Mucosa of descending colon (tissue), 3 donors: ENCODE data around the gene PDIK1L. TPM values are rescaled to one million over a fixed set of nuclear protein-coding genes. Genes with fewer than 3 reads are reported as not detected.

ENCODE experiments used
- ATAC-seq: fragments of 200-7000 bp; cut with Tn5 transposase; one replicate; pipeline ENCODE4 v1.9.1; 2020; ENCODE audit warnings: mild to moderate bottlenecking, moderate library complexity
- DNase-seq, 3 donors: peaks; one replicate each; pipeline ENCODE4 v3.0.0-alpha.2; 2020
- H3K36me3 ChIP-seq: fragments of 200-600 bp; one replicate; pipeline ENCODE4 v1.8.0; 2021; ENCODE audit warnings: low read depth, mild to moderate bottlenecking
- H3K4me1 ChIP-seq: fragments of 200-600 bp; one replicate; pipeline ENCODE4 v1.8.0; 2021; ENCODE audit warnings: low read depth, mild to moderate bottlenecking
- H3K4me3 ChIP-seq: fragments of 200-600 bp; one replicate; pipeline ENCODE4 v1.8.0; 2021; ENCODE audit warnings: mild to moderate bottlenecking
- H3K9me3 ChIP-seq: fragments of 200-600 bp; one replicate; pipeline ENCODE4 v1.8.0; 2021; ENCODE audit warnings: mild to moderate bottlenecking
- intact Hi-C, 2 donors: fragments of 100-400 bp; cut with DNase I in 1 of 2; cut with micrococcal nuclease in 1 of 2; formaldehyde crosslinking; loops; one replicate each; pipeline versions ENCODE4 v1.11.0 to v1.11.1; 2022; cut with DNase I, micrococcal nuclease
- total RNA-seq, 3 donors: library from RNA; stranded (reverse); fragmentation: NEBNext Ultra II Directional in 2 of 3; extraction: Animal tissue kit (Norgen Biotek cat#: 25700) in 2 of 3; gene quantifications; one replicate each; pipeline versions ENCODE4 v1.2.1 to v1.2.4, GENCODE V29; 2021 to 2023
- TF ChIP-seq, protein P1 (sequence below): fragments of 200-600 bp; IDR thresholded peaks from one replicate; pipeline ENCODE4 v1.8.0; 2022; ENCODE audit warnings: antibody characterized with exemption, mild to moderate bottlenecking
- donor health status: DM: no; HTN: no; CAD: no; lungs with moderate emphysema.
- donor health status: DM: no; HTN: no; CAD: no.
- donor health status: DM: no; HTN: yes; CAD: no.

Gene PDIK1L
- total RNA-seq, 3 donors from 2014 or later: 12.9 to 17.0 (median 15.0) TPM

DNA sequence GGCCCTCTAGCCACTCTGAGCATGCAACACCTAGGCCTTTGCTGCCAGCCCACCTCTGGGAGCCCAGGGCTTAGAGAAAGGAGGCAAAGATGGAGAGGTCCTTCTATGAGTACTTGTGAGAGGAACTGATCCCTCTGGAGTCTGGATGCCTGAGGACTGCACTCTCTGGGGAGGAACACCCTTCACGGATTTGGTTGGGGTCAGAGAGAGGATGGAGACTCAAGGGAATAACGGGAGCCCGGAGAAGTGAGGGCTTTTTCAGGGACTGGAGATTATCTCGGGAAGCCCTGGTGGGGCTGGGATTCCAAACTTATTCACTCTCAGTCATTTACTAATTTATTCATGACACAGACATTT, 57.6 kb downstream of the PDIK1L start:
- intact Hi-C loops: loop anchor here in 1 of 2 donors (2.0 kb wide), 1 partner anchor 66 kb away; the partner anchor contains the start of gene CEP85
- no peaks in the 10 kb centered on the region for H3K36me3 ChIP-seq

DNA sequence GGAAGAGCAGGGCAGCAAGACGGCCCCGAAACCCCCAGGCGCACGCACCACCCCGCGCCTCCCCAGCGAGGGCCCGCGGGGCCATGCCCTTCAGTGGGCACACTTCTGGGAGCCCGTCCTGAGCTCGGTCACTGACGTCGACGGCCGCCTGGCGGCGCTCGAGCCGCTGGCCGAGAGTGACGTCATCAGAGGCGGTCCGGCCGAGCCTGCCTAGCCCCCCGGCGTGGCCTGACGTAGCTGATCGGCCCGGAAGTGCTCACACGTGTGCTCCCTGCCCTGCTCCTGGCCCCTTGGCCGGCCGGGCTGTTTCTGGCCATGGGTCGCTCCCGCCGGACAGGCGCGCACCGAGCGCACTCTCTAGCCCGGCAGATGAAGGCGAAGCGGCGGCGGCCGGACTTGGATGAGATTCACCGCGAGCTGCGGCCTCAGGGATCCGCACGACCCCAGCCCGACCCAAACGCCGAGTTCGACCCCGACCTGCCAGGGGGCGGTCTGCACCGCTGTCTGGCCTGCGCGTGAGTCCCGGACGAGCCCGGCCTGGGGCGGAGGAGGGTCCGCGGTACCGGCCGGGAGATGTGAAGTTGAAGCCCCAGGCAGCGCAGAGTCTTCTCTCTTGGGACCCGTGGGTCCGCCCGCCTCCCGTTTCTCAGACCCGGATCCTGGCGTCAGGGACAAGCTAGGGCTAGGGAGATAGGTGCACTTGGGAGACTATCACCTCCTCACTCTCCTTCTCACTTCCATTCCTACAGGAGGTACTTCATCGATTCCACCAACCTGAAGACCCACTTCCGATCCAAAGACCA, 58.2 kb downstream of the PDIK1L start, which contains the start of gene ZNF593:
TSS of gene ZNF593 (plus strand) at position 240 of the 803 bp plus-strand sequence. CDS start at position 316, 76 bp downstream.
- Histone ChIP-seq H3K9me3 (no peaks in the 10 kb centered on the region), H3K4me3 (peak within 1 kb of the TSS; percentile 40), H3K36me3 (no peaks in the 10 kb centered on the region), H3K4me1 (peaks cover 6% of the 10 kb centered on the region)
- DNase-seq: peak; percentile 95
- peak; percentile 98 for ATAC-seq
- TF ChIP-seq, protein P1, sequence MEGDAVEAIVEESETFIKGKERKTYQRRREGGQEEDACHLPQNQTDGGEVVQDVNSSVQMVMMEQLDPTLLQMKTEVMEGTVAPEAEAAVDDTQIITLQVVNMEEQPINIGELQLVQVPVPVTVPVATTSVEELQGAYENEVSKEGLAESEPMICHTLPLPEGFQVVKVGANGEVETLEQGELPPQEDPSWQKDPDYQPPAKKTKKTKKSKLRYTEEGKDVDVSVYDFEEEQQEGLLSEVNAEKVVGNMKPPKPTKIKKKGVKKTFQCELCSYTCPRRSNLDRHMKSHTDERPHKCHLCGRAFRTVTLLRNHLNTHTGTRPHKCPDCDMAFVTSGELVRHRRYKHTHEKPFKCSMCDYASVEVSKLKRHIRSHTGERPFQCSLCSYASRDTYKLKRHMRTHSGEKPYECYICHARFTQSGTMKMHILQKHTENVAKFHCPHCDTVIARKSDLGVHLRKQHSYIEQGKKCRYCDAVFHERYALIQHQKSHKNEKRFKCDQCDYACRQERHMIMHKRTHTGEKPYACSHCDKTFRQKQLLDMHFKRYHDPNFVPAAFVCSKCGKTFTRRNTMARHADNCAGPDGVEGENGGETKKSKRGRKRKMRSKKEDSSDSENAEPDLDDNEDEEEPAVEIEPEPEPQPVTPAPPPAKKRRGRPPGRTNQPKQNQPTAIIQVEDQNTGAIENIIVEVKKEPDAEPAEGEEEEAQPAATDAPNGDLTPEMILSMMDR: peak; percentile 90
- intact Hi-C loops: loop anchor here in 1 of 2 donors (2.0 kb wide), 1 partner anchor 65 kb away; the partner anchor contains the start of gene CEP85

More for the DNA sequence above, 57.6 kb downstream of the PDIK1L start:
- Histone ChIP-seq H3K9me3 (no peaks in the 10 kb centered on the region), H3K4me1 (peaks cover 6% of the 10 kb centered on the region), H3K4me3 (no peak overlapping the region)
- TF ChIP-seq, protein P1: no peak
- ATAC-seq (no peak), DNase-seq (no peak)

DNA sequence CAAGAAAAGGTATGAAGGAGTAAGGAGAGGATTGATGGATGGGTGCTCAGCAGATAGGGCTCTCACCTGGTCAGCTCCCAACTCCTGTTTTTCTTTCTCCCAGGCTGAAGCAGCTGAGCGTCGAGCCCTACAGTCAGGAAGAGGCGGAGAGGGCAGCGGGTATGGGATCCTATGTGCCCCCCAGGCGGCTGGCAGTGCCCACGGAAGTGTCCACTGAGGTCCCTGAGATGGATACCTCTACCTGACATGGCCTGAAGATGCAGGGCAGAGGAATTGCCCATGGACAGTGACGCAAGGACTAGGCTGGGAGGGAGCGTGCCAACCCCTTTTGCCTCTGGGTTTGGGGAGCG, 58.8 kb downstream of the PDIK1L start:
- ATAC-seq (peak; percentile 15), DNase-seq (no peak)
- no peaks in the 10 kb centered on the region for H3K36me3 ChIP-seq
- no peaks in the 10 kb centered on the region for H3K9me3 ChIP-seq
- H3K4me3 ChIP-seq: peak overlapping the region; percentile 40
- TF ChIP-seq, protein P1: no peak
- H3K4me1 ChIP-seq: peaks cover 6% of the 10 kb centered on the region
- intact Hi-C loops: no loop called here

DNA sequence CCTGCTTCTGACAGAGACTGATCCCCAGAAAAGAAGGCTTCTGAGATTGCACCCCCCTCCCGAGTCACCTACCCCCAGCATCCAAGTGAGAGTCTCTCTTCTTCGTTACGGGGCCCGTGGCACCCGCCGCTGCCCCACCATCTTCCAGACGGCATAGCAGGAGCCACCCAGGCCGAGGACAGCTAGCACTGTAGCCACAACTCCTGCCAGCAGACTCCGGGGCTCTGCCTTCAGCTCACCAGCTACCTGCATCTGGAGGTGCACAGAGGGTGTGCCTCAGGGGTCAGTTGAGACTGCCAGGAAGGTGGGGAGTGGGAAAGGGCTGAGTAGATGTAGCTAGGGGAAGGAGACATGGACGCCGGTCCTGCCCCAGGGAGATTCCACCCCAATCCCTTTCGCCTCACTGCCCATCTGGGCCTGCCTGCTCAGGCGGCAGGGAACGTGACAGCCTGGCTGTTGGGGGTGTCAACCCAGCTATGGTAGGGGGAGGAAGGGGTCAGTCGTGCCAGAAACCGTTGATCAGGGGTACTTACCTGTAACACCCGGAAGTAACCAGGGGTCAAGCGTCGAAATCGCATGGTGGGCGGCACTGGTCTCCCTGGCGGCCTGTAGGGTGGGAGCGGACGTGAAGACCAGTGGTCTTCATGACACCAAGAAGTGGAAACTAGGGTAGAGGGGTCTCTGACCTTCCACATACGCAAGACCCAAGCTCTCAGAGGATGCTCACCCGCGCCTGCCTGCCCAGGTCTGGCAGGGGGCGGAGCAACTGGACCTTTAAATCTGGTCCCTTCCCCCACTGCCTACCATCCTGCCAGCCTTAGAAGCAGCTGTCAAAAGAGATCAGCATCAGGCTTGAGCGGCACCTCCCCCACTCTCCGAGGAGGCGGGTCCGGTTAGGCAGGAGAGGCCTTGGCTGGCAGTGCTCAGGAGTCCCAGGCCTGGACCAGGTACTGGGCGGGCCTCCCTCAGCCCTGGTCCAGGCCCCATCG, 59.8 kb downstream of the PDIK1L start, which contains the start of gene ZNF593OS:
TSS of gene ZNF593OS (minus strand) at position 749 of the 989 bp plus-strand sequence. CDS start at position 578, 171 bp downstream.
- no peak within 1 kb of the TSS for H3K4me3 ChIP-seq
- intact Hi-C loops: no loop called here
- peaks cover 6% of the 10 kb centered on the region for H3K4me1 ChIP-seq
- TF ChIP-seq, protein P1: no peak
- no peak for DNase-seq
- ATAC-seq: no peak
- no peaks in the 10 kb centered on the region for H3K36me3 ChIP-seq
- H3K9me3 ChIP-seq: no peaks in the 10 kb centered on the region

Other genes with a start within 250 kb of the PDIK1L start
- gene PAQR7, start 236.1 kb upstream of the PDIK1L start, total RNA-seq: 1 to 10 TPM; 2.5 to 7.7 (median 2.7) TPM
- gene STMN1, start 205.4 kb upstream of the PDIK1L start, total RNA-seq: 100 to 1,000 TPM in 1 of 3 donors, 10 to 100 TPM in 2; 32.6 to 103 (median 52.6) TPM
- gene PAFAH2, start 113.8 kb upstream of the PDIK1L start, total RNA-seq: 10 to 100 TPM; 25.8 to 51.8 (median 38.0) TPM
- gene EXTL1, start 90.0 kb upstream of the PDIK1L start, total RNA-seq: 1 to 10 TPM in 1 of 3 donors, under 1 TPM in 1, not detected in 1; 0.14 to 1.7 TPM
- under 1 TPM; 0.12 to 0.14 (median 0.13) TPM for gene SLC30A2, start 65.7 kb upstream of the PDIK1L start, total RNA-seq
- gene TRIM63, start 44.2 kb upstream of the PDIK1L start, total RNA-seq: under 1 TPM in 2 of 3 donors, not detected in 1; 0.22 TPM
- 1 to 10 TPM in 2 of 3 donors, under 1 TPM in 1; 0.78 to 1.5 (median 1.5) TPM for gene FAM110D, start 47.3 kb downstream of the PDIK1L start, total RNA-seq
- not detected for gene C1orf232, start 57.1 kb downstream of the PDIK1L start, total RNA-seq
- 10 to 100 TPM; 14.8 to 21.4 (median 17.9) TPM for gene ZNF593, start 58.1 kb downstream of the PDIK1L start, total RNA-seq
- gene ZNF593OS, start 60.0 kb downstream of the PDIK1L start, total RNA-seq: not detected
- gene CNKSR1, start 65.7 kb downstream of the PDIK1L start, total RNA-seq: 10 to 100 TPM; 19.6 to 65.7 (median 38.6) TPM
- gene CATSPER4, start 78.8 kb downstream of the PDIK1L start, total RNA-seq: not detected
- 10 to 100 TPM; 10.7 to 15.9 (median 15.6) TPM for gene CEP85, start 122.4 kb downstream of the PDIK1L start, total RNA-seq
- 100 to 1,000 TPM; 156 to 422 (median 385) TPM for gene SH3BGRL3, start 168.3 kb downstream of the PDIK1L start, total RNA-seq
- 10 to 100 TPM; 12.9 to 17.9 (median 16.4) TPM for gene UBXN11, start 194.8 kb downstream of the PDIK1L start, total RNA-seq
- 10 to 100 TPM in 2 of 3 donors, 1 to 10 TPM in 1; 6.9 to 17.8 (median 13.1) TPM for gene CD52, start 206.1 kb downstream of the PDIK1L start, total RNA-seq
- 10 to 100 TPM; 19.4 to 27.7 (median 19.6) TPM for gene CRYBG2, start 242.3 kb downstream of the PDIK1L start, total RNA-seq